Smooth muscle cell (in vitro differentiated cells): ENCODE data around the gene DUSP12. TPM values are rescaled to one million over a fixed set of nuclear protein-coding genes. Genes with fewer than 3 reads are reported as not detected.

Source experiments
- DNase-seq: peaks from one replicate; lab custom pipeline; 2025; ENCODE audit not compliant: unreplicated experiment; lab: John Stamatoyannopoulos, UW
- H2AFZ ChIP-seq: fragments of 200-600 bp; sonication (generic); 2 replicates; pipeline ENCODE4 v1.6.0; 2016; ENCODE audit warnings: antibody characterized with exemption, low read depth, mild to moderate bottlenecking
- H3F3A ChIP-seq: fragments of 200-600 bp; sonication (generic); 2 replicates; pipeline ENCODE4 v1.6.0; 2017; ENCODE audit warnings: antibody characterized with exemption, low read depth
- H3K27ac ChIP-seq: fragments of 200-600 bp; sonication (generic); 2 replicates; pipeline ENCODE4 v1.5.1; 2016; ENCODE audit warnings: low read depth, mild to moderate bottlenecking
- H3K27me3 ChIP-seq: fragments of 200-600 bp; sonication (generic); 2 replicates; pipeline ENCODE4 v1.6.1; 2016; ENCODE audit warnings: low read depth, mild to moderate bottlenecking
- H3K36me3 ChIP-seq: fragments of 200-600 bp; sonication (generic); 2 replicates; pipeline ENCODE4 v1.5.1; 2016; ENCODE audit warnings: low read depth
- H3K4me1 ChIP-seq: fragments of 200-600 bp; sonication (generic); 2 replicates; pipeline ENCODE4 v1.5.1; 2016; ENCODE audit warnings: low read depth
- H3K4me2 ChIP-seq: fragments of 200-600 bp; sonication (generic); 2 replicates; pipeline ENCODE4 v1.6.0; 2016; ENCODE audit warnings: mild to moderate bottlenecking
- H3K4me3 ChIP-seq: fragments of 200-600 bp; sonication (generic); 2 replicates; pipeline ENCODE4 v1.5.1; 2016; ENCODE audit warnings: mild to moderate bottlenecking
- H3K79me2 ChIP-seq: fragments of 200-600 bp; sonication (generic); 2 replicates; pipeline ENCODE4 v1.6.0; 2016; ENCODE audit warnings: low read depth, mild to moderate bottlenecking
- H3K9ac ChIP-seq: fragments of 200-600 bp; sonication (generic); 2 replicates; pipeline ENCODE4 v1.6.0; 2016; ENCODE audit warnings: low read depth
- H3K9me3 ChIP-seq: fragments of 200-600 bp; sonication (generic); replicated peaks from 2 replicates; pipeline ENCODE4 v1.5.1; 2016; ENCODE audit warnings: low read depth
- H4K20me1 ChIP-seq: fragments of 200-600 bp; sonication (generic); 2 replicates; pipeline ENCODE4 v1.6.0; 2016; ENCODE audit warnings: low read depth
- CTCF ChIP-seq: fragments of 200-600 bp; sonication (generic); IDR thresholded peaks from 2 replicates; pipeline ENCODE4 v1.5.1; 2017; ENCODE audit warnings: borderline replicate concordance, mild to moderate bottlenecking, antibody characterized with exemption; ENCODE audit not compliant: insufficient read depth, poor library complexity, severe bottlenecking
- WGBS: methylation state at CpG from one replicate; pipeline ENCODE4 v1.1.7; 2016; ENCODE audit warnings: low lambda C conversion rate; 5-methylcytosine and 5-hydroxymethylcytosine counted together
- polyA plus RNA-seq: library from polyadenylated mRNA; unstranded; fragments of >200 nt; fragmentation: Nextera tagmentation; extraction: Ambion mirVana; gene quantifications from 2 replicates; pipeline ENCODE4 v1.2.1, GENCODE V29; 2016
- total RNA-seq: library from RNA; depleted of rRNA; stranded (reverse); fragments of >200 nt; gene quantifications from 2 replicates; pipeline ENCODE4 v1.2.3, GENCODE V29; 2014

The DUSP12 gene
- total and polyA plus RNA-seq, 2 experiments from 2014 or later = 41.8 to 45.7 TPM

GRCh38 chr1:161739865-161740566 is 9.6 kb upstream of the DUSP12 start:
- no peaks in the 10 kb centered on the region for H3K4me1 ChIP-seq
- no peak for TF ChIP-seq CTCF
- H3F3A ChIP-seq = no peaks in the 10 kb centered on the region
- H2AFZ ChIP-seq = no peak overlapping the region
- no peaks in the 10 kb centered on the region for H3K27me3 ChIP-seq
- H3K36me3 ChIP-seq = no peaks in the 10 kb centered on the region
- no peak for DNase-seq
- no peaks in the 10 kb centered on the region for H3K9me3 ChIP-seq
- H3K4me3 ChIP-seq = no peak overlapping the region
- H4K20me1 ChIP-seq = no peaks in the 10 kb centered on the region
- H3K4me2 ChIP-seq = no peak overlapping the region
- H3K79me2 ChIP-seq = no peaks in the 10 kb centered on the region
- no peak overlapping the region for H3K27ac ChIP-seq
- no peak overlapping the region for H3K9ac ChIP-seq
- 76% methylated on average over 8 of the region's 8 CpGs for WGBS

GRCh38 chr1:161740921-161741320 is 8.7 kb upstream of the DUSP12 start:
- H3K4me1 ChIP-seq = no peaks in the 10 kb centered on the region
- no peaks in the 10 kb centered on the region for H3K27me3 ChIP-seq
- WGBS = 79% methylated on average over 6 of the region's 6 CpGs
- H2AFZ ChIP-seq = no peak overlapping the region
- TF ChIP-seq CTCF = no peak
- no peaks in the 10 kb centered on the region for H3F3A ChIP-seq
- H4K20me1 ChIP-seq = no peaks in the 10 kb centered on the region
- no peak overlapping the region for H3K9ac ChIP-seq
- H3K36me3 ChIP-seq = no peaks in the 10 kb centered on the region
- no peak overlapping the region for H3K4me2 ChIP-seq
- no peak overlapping the region for H3K4me3 ChIP-seq
- H3K9me3 ChIP-seq = no peaks in the 10 kb centered on the region
- no peak for DNase-seq
- H3K27ac ChIP-seq = no peak overlapping the region
- no peaks in the 10 kb centered on the region for H3K79me2 ChIP-seq

- no peak for TF ChIP-seq CTCF
- Histone ChIP-seq H3K36me3 (no peaks in the 10 kb centered on the region), H3K4me2 (no peak overlapping the region), H3K9me3 (no peaks in the 10 kb centered on the region), H3K9ac (peak overlapping the region; percentile 17), H3F3A (no peaks in the 10 kb centered on the region), H3K79me2 (no peaks in the 10 kb centered on the region), H3K4me3 (no peak overlapping the region), H2AFZ (no peak overlapping the region), H3K27ac (peak overlapping the region; percentile 58), H3K4me1 (no peaks in the 10 kb centered on the region), H3K27me3 (no peaks in the 10 kb centered on the region), H4K20me1 (no peaks in the 10 kb centered on the region)
- no peak for DNase-seq
- 67% methylated on average over 9 of the region's 9 CpGs for WGBS
These were observed 6.4 kb upstream of the DUSP12 start for GRCh38 chr1:161743231-161743630.

- H3K36me3 ChIP-seq = peaks cover 6% of the 10 kb centered on the region
- H2AFZ ChIP-seq = no peak overlapping the region
- H3F3A ChIP-seq = no peaks in the 10 kb centered on the region
- no peak overlapping the region for H3K27ac ChIP-seq
- no peak overlapping the region for H3K9ac ChIP-seq
- H3K27me3 ChIP-seq = no peaks in the 10 kb centered on the region
- TF ChIP-seq CTCF = no peak
- no peak overlapping the region for H3K4me2 ChIP-seq
- peaks cover 5% of the 10 kb centered on the region for H3K4me1 ChIP-seq
- H3K4me3 ChIP-seq = no peak overlapping the region
- H3K9me3 ChIP-seq = no peaks in the 10 kb centered on the region
- peaks cover 22% of the 10 kb centered on the region for H3K79me2 ChIP-seq
- DNase-seq = no peak
- peaks cover 12% of the 10 kb centered on the region for H4K20me1 ChIP-seq
- WGBS = 73% methylated on average over 6 of the region's 6 CpGs
These were observed 1.8 kb upstream of the DUSP12 start for GRCh38 chr1:161747801-161748200.
